ENCODE measurements around the gene SOCS3. TPM values are rescaled to one million over a fixed set of nuclear protein-coding genes. Genes with fewer than 3 reads are reported as not detected.

The SOCS3 gene
- total RNA-seq, 1 donor from 2014 or later, result 36.0 TPM

- DNase-seq (ENCODE audit: low read depth), result no peak
- no peaks in the 10 kb centered on the region for H3K27me3 ChIP-seq (ENCODE audit: control insufficient read depth, insufficient read depth, low read length)
- no peaks in the 10 kb centered on the region for H3K36me3 ChIP-seq (ENCODE audit: control insufficient read depth, insufficient read depth, low read length)
- H3K4me3 ChIP-seq (ENCODE audit: low read depth, low read length), result no peak overlapping the region
- no peak for TF ChIP-seq CTCF (IDR thresholded peaks at IDR 0.05; ENCODE audit: insufficient read depth, low read length, poor library complexity, severe bottlenecking)
Measured at GRCh38 chr17:78375401-78376151, 15.7 kb upstream of the SOCS3 start.

- Histone ChIP-seq H3K27me3 (ENCODE audit: control insufficient read depth, insufficient read depth, low read length) (no peaks in the 10 kb centered on the region), H3K4me3 (ENCODE audit: low read depth, low read length) (no peak overlapping the region), H3K36me3 (ENCODE audit: control insufficient read depth, insufficient read depth, low read length) (no peaks in the 10 kb centered on the region)
- DNase-seq (ENCODE audit: low read depth), result no peak
- no peak for TF ChIP-seq CTCF (IDR thresholded peaks at IDR 0.05; ENCODE audit: insufficient read depth, low read length, poor library complexity, severe bottlenecking)
Measured at GRCh38 chr17:78374631-78375274, 14.9 kb upstream of the SOCS3 start.

- TF ChIP-seq CTCF (IDR thresholded peaks at IDR 0.05; ENCODE audit: insufficient read depth, low read length, poor library complexity, severe bottlenecking), result no peak
- no peaks in the 10 kb centered on the region for H3K36me3 ChIP-seq (ENCODE audit: control insufficient read depth, insufficient read depth, low read length)
- no peak overlapping the region for H3K4me3 ChIP-seq (ENCODE audit: low read depth, low read length)
- H3K27me3 ChIP-seq (ENCODE audit: control insufficient read depth, insufficient read depth, low read length), result no peaks in the 10 kb centered on the region
- no peak for DNase-seq (ENCODE audit: low read depth)
Measured at GRCh38 chr17:78374189-78374588, 14.3 kb upstream of the SOCS3 start.

GRCh38 chr17:78372841-78373240, 13.0 kb upstream of the SOCS3 start:
- no peak for TF ChIP-seq CTCF (IDR thresholded peaks at IDR 0.05; ENCODE audit: insufficient read depth, low read length, poor library complexity, severe bottlenecking)
- H3K27me3 ChIP-seq (ENCODE audit: control insufficient read depth, insufficient read depth, low read length), result no peaks in the 10 kb centered on the region
- H3K4me3 ChIP-seq (ENCODE audit: low read depth, low read length), result no peak overlapping the region

GRCh38 chr17:78371056-78371455, 11.2 kb upstream of the SOCS3 start:
- no peak for TF ChIP-seq CTCF (IDR thresholded peaks at IDR 0.05; ENCODE audit: insufficient read depth, low read length, poor library complexity, severe bottlenecking)
- DNase-seq (ENCODE audit: low read depth), result no peak
- H3K36me3 ChIP-seq (ENCODE audit: control insufficient read depth, insufficient read depth, low read length), result no peaks in the 10 kb centered on the region
- no peak overlapping the region for H3K4me3 ChIP-seq (ENCODE audit: low read depth, low read length)
- H3K27me3 ChIP-seq (ENCODE audit: control insufficient read depth, insufficient read depth, low read length), result no peaks in the 10 kb centered on the region

More at GRCh38 chr17:78372841-78373240, 13.0 kb upstream of the SOCS3 start:
- no peak for DNase-seq (ENCODE audit: low read depth)
- H3K36me3 ChIP-seq (ENCODE audit: control insufficient read depth, insufficient read depth, low read length), result no peaks in the 10 kb centered on the region
